Measurements from ENCODE around the gene PIP5K1C.
"Not testable (repeated sequence)": the region's sequence is repeated elsewhere in the genome, so short reads cannot be mapped to it uniquely, and the experiment has no call there.

Gene PIP5K1C

GRCh38 chr19:3673506-3674439 is 26.5 kb downstream of the PIP5K1C start:
- DNase-seq (ENCODE audit: low spot score), result peak; percentile 58

- no peak for DNase-seq (ENCODE audit: low spot score)
Observed at GRCh38 chr19:3672993-3673392, 27.3 kb downstream of the PIP5K1C start.

GRCh38 chr19:3672575-3672948 is 27.7 kb downstream of the PIP5K1C start:
- no peak for DNase-seq (ENCODE audit: low spot score)

- DNase-seq (ENCODE audit: low spot score), result no peak
Observed at GRCh38 chr19:3671680-3672574, 28.3 kb downstream of the PIP5K1C start.

GRCh38 chr19:3670796-3671679 is 29.2 kb downstream of the PIP5K1C start:
- DNase-seq (ENCODE audit: low spot score), result no peak

GRCh38 chr19:3669947-3670795 is 30.1 kb downstream of the PIP5K1C start:
- peak; percentile 79 for DNase-seq (ENCODE audit: low spot score)

GRCh38 chr19:3669082-3669946 is 31.0 kb downstream of the PIP5K1C start:
- no peak for DNase-seq (ENCODE audit: low spot score)

GRCh38 chr19:3668331-3669081 is 31.8 kb downstream of the PIP5K1C start:
- no peak for DNase-seq (ENCODE audit: low spot score)

GRCh38 chr19:3667766-3668165 is 32.5 kb downstream of the PIP5K1C start:
- no peak for DNase-seq (ENCODE audit: low spot score)

- no peak for DNase-seq (ENCODE audit: low spot score)
Observed at GRCh38 chr19:3667037-3667638, 33.1 kb downstream of the PIP5K1C start.

- not testable (repeated sequence) for DNase-seq (ENCODE audit: low spot score)
Observed at GRCh38 chr19:3666545-3666856, 33.8 kb downstream of the PIP5K1C start.

GRCh38 chr19:3665681-3666544 is 34.4 kb downstream of the PIP5K1C start:
- peak; percentile 55 for DNase-seq (ENCODE audit: low spot score)

GRCh38 chr19:3664879-3665642 is 35.2 kb downstream of the PIP5K1C start:
- no peak for DNase-seq (ENCODE audit: low spot score)

- DNase-seq (ENCODE audit: low spot score), result no peak
Observed at GRCh38 chr19:3663838-3664237, 36.4 kb downstream of the PIP5K1C start.

- no peak for DNase-seq (ENCODE audit: low spot score)
Observed at GRCh38 chr19:3661284-3662238, 38.7 kb downstream of the PIP5K1C start.

Measured in cerebellar cortex (tissue), 1 donor.